Measurements from ENCODE around the gene PGAP3.

The PGAP3 gene

GRCh38 chr17:39730095-39730921 is 42.5 kb upstream of the PGAP3 start, which contains the start of gene MIEN1 (continued):
- TF ChIP-seq, protein P1, sequence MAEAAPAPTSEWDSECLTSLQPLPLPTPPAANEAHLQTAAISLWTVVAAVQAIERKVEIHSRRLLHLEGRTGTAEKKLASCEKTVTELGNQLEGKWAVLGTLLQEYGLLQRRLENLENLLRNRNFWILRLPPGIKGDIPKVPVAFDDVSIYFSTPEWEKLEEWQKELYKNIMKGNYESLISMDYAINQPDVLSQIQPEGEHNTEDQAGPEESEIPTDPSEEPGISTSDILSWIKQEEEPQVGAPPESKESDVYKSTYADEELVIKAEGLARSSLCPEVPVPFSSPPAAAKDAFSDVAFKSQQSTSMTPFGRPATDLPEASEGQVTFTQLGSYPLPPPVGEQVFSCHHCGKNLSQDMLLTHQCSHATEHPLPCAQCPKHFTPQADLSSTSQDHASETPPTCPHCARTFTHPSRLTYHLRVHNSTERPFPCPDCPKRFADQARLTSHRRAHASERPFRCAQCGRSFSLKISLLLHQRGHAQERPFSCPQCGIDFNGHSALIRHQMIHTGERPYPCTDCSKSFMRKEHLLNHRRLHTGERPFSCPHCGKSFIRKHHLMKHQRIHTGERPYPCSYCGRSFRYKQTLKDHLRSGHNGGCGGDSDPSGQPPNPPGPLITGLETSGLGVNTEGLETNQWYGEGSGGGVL (tag by site-specific recombination; IDR thresholded peaks at IDR 0.05): peak; percentile 16; the same call in 1 of the 2 replicates
- TF ChIP-seq ZNF626 (tag by site-specific recombination; IDR thresholded peaks at IDR 0.05) (no peak), ZNF610 (tag by site-specific recombination; IDR thresholded peaks at IDR 0.05; ENCODE audit: borderline replicate concordance) (peak; percentile 79), ZNF549 (tag by site-specific recombination; IDR thresholded peaks at IDR 0.05) (no peak), HOXD13 (CRISPR knock-in tag; IDR thresholded peaks at IDR 0.05; ENCODE audit: borderline replicate concordance) (no peak)
- TF ChIP-seq, protein P2, sequence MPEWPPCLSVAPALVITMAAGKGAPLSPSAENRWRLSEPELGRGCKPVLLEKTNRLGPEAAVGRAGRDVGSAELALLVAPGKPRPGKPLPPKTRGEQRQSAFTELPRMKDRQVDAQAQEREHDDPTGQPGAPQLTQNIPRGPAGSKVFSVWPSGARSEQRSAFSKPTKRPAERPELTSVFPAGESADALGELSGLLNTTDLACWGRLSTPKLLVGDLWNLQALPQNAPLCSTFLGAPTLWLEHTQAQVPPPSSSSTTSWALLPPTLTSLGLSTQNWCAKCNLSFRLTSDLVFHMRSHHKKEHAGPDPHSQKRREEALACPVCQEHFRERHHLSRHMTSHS (tag by site-specific recombination; IDR thresholded peaks at IDR 0.05): no peak

GRCh38 chr17:39729280-39729851 is 41.5 kb upstream of the PGAP3 start:
- Histone ChIP-seq H3K27ac (ENCODE audit: extremely low read depth, low read depth, low read length) (peak overlapping the region; percentile 61; the same call in 1 of the 2 replicates), H3K9me3 (ENCODE audit: control insufficient read depth, insufficient read depth, low read depth, low read length) (no peaks in the 10 kb centered on the region), H3K4me1 (ENCODE audit: control insufficient read depth, insufficient read depth, low read length) (0 out of 2 replicates have a peak, but pooled peaks cover 3% of the 10 kb centered on the region), H3K36me3 (ENCODE audit: control insufficient read depth in 2 of 2, insufficient read depth in 1 of 2, low read length in 2 of 2) (peaks cover 8 to 50% of the 10 kb centered on the region in 2 experiments; a peak in 2 of 3 replicates), H3K4me3 (ENCODE audit: low read depth, low read length) (peak overlapping the region; percentile 90)
- ChIA-PET POLR2A (interaction anchor here (0.5 to 3.3 kb wide), 20 partner anchors 10 to 273 kb away, joined by 3 to 39 read pairs (median 5); partner anchors contain the start of genes ERBB2, PGAP3, PNMT and PSMD3), CTCF (interaction anchor here (0.6 to 5.3 kb wide), 39 partner anchors 9 to 1032 kb away, joined by 3 to 35 read pairs (median 5); partner anchors contain the start of genes ERBB2, PGAP3, PNMT and PSMD3)
- TF ChIP-seq MEIS1 (CRISPR knock-in tag; IDR thresholded peaks at IDR 0.05; ENCODE audit: borderline replicate concordance) (no peak), ZNF341 (tag by site-specific recombination; IDR thresholded peaks at IDR 0.05; ENCODE audit: low read depth) (no peak), ZNF302 (tag by site-specific recombination; IDR thresholded peaks at IDR 0.05; ENCODE audit: low read depth) (no peak), ZNF513 (tag by site-specific recombination; IDR thresholded peaks at IDR 0.05) (no peak), ZNF214 (tag by site-specific recombination; IDR thresholded peaks at IDR 0.05; ENCODE audit: borderline replicate concordance) (no peak), TSHZ1 (tag by site-specific recombination; IDR thresholded peaks at IDR 0.05; ENCODE audit: borderline replicate concordance) (no peak), ZNF155 (tag by site-specific recombination; IDR thresholded peaks at IDR 0.05) (no peak), ZSCAN5A (tag by site-specific recombination; IDR thresholded peaks at IDR 0.05) (no peak)
- TF ChIP-seq, protein P3, sequence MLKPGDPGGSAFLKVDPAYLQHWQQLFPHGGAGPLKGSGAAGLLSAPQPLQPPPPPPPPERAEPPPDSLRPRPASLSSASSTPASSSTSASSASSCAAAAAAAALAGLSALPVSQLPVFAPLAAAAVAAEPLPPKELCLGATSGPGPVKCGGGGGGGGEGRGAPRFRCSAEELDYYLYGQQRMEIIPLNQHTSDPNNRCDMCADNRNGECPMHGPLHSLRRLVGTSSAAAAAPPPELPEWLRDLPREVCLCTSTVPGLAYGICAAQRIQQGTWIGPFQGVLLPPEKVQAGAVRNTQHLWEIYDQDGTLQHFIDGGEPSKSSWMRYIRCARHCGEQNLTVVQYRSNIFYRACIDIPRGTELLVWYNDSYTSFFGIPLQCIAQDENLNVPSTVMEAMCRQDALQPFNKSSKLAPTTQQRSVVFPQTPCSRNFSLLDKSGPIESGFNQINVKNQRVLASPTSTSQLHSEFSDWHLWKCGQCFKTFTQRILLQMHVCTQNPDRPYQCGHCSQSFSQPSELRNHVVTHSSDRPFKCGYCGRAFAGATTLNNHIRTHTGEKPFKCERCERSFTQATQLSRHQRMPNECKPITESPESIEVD (tag by site-specific recombination; IDR thresholded peaks at IDR 0.05): no peak

Measured in HEK293 (cell line).